ENCODE data around the gene TSC2.

DNA sequence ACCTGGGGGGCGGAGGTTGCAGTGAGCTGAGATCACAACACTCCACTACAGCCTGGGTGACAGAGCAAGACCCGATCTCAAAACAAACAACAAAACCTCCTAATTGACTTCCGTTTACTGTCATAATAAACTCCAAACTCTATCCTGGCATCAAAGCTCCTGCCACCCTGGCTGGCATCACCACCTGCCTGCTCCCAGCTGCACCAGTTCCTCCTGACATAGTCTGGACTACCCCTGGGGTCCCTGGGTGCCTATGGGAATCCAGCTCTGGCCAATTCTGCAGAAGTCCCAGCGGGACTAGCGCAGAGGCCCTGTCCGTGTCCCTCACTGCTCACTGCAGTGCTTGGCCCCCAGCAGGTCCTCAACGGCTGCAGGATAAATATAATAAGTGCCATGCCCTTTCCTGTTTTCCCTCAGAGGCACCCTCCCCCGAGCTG is 874 bp upstream of the TSC2 start:
- TF ChIP-seq, protein P1, sequence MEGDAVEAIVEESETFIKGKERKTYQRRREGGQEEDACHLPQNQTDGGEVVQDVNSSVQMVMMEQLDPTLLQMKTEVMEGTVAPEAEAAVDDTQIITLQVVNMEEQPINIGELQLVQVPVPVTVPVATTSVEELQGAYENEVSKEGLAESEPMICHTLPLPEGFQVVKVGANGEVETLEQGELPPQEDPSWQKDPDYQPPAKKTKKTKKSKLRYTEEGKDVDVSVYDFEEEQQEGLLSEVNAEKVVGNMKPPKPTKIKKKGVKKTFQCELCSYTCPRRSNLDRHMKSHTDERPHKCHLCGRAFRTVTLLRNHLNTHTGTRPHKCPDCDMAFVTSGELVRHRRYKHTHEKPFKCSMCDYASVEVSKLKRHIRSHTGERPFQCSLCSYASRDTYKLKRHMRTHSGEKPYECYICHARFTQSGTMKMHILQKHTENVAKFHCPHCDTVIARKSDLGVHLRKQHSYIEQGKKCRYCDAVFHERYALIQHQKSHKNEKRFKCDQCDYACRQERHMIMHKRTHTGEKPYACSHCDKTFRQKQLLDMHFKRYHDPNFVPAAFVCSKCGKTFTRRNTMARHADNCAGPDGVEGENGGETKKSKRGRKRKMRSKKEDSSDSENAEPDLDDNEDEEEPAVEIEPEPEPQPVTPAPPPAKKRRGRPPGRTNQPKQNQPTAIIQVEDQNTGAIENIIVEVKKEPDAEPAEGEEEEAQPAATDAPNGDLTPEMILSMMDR (IDR thresholded peaks at IDR 0.05 in 8 of 11, conservative IDR thresholded peaks at IDR 0.05 in 3 of 11), result peak in 1 of 11 experiments; percentile 35
- TF ChIP-seq POLR2A (IDR thresholded peaks at IDR 0.05) (no peak), POLR2AphosphoS5 (IDR thresholded peaks at IDR 0.05) (peak in 2 of 3 donors; percentile 58 to 80)

Data from spleen (tissue), 7 donors.